G401 (cell line): ENCODE results near the gene CNTN5. TPM values are rescaled to one million over a fixed set of nuclear protein-coding genes. Genes with fewer than 3 reads are reported as not detected.

Experiments
- DNase-seq: peaks from one replicate; pipeline ENCODE4 v3.0.0-alpha.2; 2015; ENCODE audit warnings: low spot score
- in situ Hi-C: cut with HindIII; loops from 2 replicates; pipeline ENCODE4 v1.10.0; 2016; ENCODE audit warnings: low sequenced_read_pairs, mixed read lengths
- total RNA-seq: library from RNA; depleted of rRNA; stranded (reverse); fragments of >200 nt; shearing (Covaris generic); gene quantifications from 2 replicates; pipeline ENCODE4 v1.2.3, GENCODE V29; 2014

The CNTN5 gene
- total RNA-seq, 1 experiment from 2014 or later: not detected

DNA sequence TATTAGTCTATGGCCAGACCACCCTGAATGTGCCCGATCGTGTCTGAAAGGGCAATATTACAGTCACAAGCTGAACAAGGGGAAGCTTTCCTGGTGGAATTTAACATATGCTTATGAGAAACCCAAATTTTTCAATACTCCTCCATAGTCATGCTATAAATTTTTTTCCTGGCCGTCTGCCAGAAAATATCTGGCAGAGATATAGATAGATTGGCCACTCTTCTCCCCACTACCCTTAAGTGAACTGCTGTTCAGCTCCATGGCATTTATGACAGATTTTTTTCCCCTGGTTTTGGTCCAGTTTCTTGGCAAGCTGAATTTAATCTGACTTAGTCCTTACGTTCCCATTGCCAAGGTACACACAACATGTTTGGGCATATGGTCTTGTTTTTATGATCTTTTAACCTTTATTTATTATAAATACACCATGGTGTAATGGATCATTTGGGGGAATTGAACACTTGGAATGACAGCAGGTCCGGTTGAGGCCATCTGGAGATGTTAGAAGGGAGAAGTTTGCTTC is 328.5 kb downstream of the CNTN5 start:
- no peak for DNase-seq
- in situ Hi-C loops: no loop called here

DNA sequence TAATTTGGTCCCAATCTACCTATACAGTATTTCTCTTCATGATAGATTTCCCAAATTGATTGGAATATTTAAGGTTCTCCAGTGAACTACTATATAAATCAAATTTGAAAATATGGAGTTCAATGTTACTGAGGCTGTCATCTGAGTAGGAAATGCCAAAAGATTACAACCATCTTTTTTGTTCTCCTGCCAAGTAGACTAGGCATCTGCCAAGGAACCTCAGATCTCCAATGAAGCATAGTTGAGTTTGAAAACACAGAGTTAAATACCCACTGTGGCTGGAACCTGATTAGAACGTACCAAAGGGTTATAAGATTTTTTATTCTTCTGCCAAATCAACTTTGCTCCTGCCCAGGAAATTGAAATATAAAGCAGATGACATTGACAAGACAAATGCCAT is 330.9 kb downstream of the CNTN5 start:
- in situ Hi-C loops: no loop called here

DNA sequence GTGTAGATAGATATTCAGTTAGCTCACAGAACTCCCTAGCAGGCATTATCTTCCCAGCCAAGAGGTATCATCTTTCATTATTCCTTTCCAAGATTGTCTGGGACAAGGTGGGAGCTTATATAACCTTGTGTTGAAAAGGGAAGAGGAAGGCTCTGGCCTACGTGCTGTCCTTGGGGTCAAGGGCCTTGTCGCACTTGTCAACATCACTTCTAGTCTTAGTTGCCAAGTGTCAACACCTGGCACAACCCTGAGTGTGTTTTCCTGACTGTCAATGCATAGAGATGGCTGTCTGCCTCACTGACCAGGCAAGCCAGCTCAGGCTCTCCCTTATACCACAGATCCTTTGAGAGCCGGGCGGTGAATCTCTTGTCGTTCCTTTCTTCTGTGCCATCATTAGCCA is 331.9 kb downstream of the CNTN5 start:
- in situ Hi-C loops: no loop called here
- DNase-seq: no peak

More for the DNA sequence above, 330.9 kb downstream of the CNTN5 start:
- peak; percentile 28 for DNase-seq

DNA sequence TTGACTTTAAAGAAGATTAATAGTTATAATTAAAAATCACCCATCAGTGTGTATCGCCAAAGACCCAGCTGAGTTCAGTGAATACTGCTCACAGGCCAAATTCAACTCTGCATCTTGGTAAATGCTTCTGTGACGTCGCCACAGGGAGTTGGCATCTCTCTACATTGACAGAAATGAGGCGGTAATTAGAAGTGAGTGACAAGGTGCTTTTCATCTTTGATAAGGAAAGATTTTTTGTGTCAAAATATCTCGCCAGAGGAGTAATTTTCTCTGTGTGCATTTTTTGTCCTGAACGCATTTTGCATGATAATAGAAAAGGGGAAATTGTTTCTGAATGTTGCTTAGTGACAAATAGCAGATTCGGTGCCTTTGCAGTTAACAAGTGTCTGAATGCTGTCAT is 345.8 kb downstream of the CNTN5 start:
- DNase-seq: no peak
- in situ Hi-C loops: no loop called here

DNA sequence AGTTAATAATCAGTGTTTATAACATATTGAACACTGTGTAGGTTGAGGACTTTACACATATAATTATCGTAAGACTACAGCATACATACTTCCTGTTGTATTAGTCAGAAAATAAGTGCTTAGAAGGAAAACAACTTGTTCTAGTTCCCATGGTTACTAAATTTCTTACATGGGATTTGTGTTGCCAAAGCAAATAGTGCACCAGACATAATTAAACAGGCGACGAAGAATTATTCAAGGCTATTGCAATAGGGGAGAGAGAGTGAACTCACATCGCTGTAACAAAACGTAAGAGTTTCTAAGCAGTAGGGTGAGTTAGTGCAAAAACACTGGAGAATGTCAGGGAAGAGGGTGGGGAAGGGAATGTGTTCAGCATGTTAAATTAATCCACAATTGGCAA is 347.8 kb downstream of the CNTN5 start:
- in situ Hi-C loops: no loop called here
- DNase-seq: no peak

DNA sequence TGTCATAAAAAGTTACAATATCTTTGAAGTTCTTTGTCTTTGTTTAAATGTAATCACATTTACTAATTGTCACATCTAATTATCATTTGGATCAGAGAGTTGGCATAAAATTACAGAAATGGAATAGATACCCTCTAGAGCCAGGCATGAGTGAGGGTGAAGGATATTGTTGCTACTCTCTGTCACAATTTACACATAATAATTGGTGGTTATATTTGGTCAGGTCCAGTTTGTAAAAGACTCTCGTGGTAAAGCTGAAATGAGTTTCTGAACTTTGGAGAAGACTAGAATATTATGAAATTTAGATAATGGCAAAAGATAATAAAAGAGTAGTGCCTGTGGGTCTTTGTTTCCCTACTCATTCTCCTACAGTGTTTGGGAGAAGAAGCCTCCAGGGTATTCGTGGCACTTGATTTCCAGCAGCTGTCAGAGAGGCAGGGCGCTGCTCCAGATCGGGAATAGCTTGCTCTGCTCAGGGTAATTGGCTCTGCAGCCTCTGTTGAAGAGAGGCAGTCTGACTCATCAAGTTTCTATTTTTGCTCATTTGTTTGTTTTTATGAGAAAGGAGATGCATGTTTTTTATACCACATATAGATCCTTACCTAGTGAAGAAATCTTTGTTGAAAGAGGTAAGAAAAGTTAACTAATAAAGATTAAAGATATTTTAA is 349.9 kb downstream of the CNTN5 start:
- peak; percentile 7 for DNase-seq
- in situ Hi-C loops: no loop called here

DNA sequence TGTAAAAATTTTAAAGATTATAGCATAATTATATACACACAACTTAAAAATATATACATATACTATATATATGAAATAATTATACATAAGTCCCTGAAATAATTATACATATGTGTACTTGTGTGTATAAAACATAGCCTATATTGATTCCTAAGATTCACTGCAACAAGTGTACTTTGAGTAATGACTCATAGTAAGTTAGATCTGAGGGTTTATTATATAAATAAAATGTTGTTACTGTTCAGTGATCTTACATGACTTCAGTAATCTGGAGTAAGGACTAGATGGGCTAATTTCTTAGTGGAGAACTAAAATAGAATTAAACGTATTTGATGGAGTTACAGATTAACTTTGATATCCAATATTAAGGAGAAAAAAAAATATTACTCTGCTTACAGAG is 350.5 kb downstream of the CNTN5 start:
- in situ Hi-C loops: no loop called here
- no peak for DNase-seq

DNA sequence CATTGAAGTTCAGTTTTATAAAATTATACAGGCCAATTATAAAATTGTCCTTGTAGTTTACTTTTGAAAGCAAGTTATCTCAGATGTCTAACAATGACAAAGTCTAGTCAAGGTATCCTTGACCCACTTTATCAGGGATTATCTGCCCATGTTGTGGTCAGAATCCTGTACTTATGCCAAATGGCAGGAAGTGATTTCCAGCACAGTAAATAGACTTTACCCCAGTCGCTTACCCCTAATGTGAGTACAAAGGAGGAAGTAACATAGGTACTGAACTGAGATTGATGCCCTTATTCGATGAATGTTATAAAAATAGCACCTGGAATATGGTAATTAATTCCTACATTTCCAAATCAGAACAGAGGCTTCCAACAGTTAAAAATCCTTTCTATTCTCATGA is 355.7 kb downstream of the CNTN5 start:
- in situ Hi-C loops: no loop called here
- no peak for DNase-seq

DNA sequence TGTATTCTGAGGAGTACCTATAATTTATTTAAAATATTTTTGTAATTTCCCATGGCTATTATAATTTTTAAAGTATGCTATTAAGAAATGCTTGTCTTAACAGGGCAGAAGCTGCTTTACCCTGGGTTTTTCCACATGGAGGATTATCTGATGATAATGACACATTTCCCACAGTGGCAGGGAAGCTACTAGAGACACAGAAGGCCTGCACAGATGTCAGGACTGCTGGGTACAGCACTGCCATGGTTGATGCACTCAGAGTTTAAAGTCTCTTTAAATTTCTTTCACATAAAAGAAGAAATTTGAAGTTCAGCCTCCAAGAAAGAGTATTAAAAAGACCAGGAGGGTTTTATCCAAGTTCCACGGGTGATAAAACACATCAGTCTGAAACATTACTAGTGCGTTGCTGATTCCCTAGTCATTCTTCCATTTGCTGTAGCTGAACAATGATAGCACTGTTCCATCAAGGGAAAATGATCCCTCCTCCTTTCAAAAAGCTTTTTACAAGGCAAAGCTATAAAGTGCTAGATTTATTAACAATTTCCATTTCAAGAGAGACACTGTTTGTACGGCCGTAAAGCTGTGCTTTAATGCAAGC is 363.0 kb downstream of the CNTN5 start:
- peak; percentile 4 for DNase-seq
- in situ Hi-C loops: no loop called here

DNA sequence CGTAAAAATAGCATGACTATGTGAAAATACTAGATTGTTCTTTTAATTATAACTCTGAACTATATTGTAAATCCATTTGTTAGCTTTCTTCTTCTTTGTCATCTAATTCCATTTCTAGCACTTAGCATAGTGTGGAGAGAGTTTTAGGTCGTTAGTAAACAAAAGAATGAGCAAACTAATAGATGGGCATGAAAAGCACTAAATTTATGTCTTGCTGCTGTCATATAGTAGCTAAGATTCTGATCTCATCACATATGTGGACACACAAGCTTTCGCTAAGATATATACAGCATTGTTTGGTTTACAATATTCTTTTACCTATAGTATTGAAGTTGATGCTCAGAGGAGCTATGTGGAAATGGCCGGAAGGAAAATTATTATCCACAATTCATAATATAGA is 370.5 kb downstream of the CNTN5 start:
- in situ Hi-C loops: no loop called here
- no peak for DNase-seq

DNA sequence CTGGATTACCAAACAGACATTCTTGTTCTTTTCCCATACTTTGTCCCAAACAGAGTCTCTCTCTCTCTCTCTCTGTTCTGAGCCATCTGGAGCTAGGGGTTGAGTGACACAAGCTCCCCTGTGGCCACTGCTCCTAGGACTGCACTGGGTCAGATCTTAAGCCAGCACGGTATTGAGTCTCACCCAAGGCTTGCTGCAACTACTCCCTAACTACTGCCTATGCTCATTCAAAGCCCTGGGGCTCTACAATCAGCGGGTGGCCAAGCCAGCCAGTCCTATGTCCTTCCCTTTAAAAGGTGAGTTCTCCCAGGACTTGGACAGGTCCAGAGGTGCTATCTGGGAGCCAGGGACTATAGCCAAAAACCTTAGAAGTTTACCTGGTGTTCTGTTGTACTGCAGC is 385.6 kb downstream of the CNTN5 start:
- in situ Hi-C loops: no loop called here
- DNase-seq: no peak

DNA sequence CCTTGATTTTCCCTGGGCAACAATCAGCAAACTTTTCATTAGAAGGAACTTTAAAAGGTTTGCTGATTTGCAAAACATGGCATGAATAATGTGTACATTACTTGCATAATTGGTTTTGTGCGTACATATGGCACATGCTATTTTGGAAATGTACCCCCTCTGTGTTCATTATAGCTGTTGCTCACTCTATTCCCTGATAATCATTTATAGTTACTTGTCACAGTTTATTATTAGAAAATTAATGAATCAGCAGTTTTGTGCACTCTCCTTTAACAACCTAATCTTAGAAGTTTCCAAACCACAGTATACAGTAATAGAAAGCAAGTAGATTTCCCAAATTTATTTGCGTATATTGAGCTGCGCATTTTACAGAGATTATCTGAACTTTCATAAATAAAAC is 389.9 kb downstream of the CNTN5 start:
- in situ Hi-C loops: no loop called here
- DNase-seq: no peak

DNA sequence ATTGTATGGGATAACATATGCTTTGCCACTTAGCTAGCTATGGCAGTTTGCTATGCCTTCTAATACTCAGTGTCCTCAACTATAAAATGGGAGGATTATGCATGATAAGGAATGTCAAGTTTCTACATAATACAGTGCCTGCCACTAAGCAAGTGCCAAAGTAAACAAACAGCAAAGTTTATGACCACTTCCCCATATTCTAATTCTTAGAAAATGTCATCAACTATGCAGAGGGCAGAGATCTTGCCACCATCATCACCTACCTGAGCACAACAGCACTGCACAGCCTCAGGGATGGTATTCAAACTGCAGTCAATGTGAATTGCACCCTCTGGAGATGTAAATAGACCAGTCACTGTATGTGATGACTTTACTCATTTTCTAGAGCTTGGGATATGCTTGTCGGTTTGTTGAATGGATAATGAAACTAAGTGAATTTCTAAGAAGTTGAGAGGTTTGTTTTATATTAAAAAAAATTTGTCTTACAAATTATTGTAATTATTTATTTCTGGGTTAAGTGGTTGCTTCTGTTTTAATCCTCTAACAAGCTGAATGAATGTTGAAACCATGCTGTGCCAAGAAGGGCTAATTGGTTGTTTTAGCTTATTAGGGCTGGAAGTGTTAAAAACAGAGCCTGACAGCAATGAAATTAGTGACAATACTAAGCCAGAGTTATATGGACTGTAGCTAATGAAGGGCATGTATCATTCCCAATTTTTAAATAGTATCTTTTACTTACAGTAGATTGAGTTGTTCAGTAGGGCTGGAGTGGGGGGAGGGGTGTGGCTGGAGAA is 398.4 kb downstream of the CNTN5 start:
- no peak for DNase-seq
- in situ Hi-C loops: no loop called here

DNA sequence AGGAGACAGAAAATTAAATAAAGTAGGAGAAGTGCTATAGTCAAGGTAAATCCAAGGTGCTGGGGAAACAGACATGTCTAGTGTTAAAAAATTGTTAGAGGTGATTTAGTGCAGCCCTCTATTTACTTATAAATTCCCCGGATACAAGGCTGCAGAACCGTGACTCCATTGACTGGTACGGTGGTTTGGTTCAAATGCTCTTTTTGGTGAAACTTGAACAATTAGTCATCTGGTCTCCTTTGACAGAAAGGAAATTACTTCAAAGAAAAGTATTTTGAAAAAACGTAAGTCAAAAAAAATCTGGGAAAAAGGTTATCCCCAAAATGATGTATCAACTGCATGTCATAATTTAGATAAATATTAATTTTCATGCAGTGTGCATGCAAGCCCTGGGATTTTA is 399.2 kb downstream of the CNTN5 start:
- DNase-seq: no peak
- in situ Hi-C loops: no loop called here

DNA sequence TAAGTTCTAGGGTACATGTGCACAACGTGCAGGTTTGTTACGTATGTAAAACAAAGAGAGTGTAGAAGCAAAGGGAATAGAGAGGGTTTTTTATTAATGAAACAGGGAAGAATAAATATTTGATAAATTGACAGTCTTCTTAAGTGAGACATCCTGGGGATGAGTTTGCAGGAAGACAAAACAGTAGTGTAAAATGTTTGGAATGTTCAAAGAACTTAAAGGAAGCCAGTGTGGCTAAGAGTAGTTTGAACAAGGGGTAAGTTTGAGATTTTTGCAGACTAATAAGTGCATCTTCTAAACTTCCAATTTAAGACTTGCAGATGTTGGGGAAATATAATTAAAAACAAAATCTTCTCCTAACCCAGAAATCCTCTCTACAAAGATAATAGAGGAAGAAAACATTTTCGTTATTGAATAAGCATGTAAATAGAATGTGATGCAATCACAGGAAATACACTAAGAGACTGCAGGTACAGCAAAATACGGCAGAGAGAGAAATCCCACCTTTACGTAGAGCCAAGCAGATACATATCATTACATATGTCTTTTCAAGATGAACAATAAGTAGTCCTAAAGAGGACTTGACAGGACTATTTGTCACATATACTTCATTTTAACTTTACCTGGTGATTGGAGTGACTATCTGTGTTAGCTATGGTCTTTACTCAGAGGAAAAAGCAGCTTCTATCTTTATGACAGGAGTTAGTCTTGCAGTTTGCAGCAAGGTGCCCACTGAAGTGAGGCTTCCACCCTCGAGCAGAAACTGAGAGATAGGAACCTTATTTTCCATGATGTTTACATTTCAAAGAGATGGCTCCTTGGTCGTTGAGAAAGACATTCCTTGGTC is 402.1 kb downstream of the CNTN5 start:
- in situ Hi-C loops: no loop called here
- no peak for DNase-seq

DNA sequence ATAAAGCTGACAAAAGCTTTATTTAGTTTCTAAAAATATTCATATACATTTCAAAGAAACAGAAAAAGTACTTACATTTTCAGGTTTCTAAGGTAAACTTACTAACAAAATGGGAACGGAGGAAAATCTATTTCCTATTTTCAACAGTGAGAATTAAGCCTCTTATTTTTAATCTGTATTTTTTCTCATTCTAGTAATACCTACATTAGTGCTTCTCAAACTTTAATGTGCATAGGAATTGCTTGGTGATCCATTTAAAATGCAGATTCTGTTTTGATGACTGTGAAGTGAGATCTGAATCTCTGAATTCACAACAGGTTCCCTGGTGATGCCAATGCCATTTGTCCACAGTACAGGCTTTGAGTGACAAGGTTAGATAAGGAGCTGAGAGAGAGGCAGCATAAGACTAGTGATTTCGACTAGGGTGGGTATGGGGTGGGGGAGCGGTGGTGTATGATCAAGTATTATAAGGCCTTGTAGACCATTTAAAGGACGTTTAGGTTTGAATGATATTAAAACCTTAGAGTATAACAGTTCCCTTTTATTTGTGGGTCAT is 402.8 kb downstream of the CNTN5 start:
- no peak for DNase-seq
- in situ Hi-C loops: no loop called here

DNA sequence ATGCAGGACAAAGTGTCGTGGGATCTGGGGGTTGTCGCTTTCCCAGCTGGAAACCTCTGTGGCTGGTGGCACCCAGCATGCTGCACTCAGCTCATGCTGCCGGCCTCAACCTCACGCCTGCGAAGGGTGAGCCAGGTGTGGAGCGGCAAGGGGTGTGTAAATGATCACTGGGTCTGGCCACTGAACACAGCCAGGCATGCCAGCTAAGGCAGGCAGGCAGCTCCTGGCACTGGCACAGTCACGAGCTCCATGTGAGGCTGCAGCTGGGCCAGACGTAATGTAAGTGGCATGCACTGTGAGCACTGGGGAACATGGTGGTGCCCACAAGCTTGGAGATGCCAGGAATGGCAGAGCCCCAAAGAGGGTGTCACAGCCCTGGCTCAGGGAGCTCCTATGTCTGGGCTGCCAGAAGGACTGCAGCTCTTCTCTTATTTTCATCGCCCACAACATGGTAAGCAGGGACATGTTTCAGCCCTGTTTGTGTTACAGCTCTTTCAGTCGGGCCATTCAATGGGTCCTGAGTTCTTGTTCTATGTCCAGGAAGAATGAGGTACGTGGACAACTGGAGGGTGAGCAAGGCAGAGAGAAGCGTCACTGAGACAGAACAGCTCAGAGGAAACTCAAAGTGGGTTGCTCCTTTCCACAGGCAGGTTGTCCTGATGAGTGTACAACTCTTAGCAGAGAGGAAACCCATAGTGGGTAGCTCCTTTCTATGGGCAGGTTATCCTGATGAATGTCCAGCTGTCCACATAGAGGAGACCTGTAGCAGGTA is 403.8 kb downstream of the CNTN5 start:
- DNase-seq: no peak
- in situ Hi-C loops: no loop called here

DNA sequence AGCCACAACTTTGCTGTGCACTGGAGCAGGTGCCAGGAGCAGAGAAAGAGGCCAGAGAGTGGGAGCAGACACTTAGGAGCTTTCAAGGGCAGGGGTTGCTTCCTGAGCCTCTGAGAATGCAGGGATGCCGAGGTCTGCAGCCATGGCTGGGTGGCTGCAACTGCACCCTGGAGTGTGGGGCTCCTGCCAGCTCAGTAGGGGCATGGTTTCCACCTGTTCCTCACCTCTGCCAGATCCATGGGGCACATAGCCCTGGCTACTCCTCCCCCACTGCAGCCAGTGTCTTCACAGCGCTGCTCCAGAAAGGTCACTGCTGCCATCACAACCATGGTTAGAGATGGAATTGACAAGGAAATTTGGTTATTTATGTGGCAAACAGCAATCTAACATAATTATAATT is 404.8 kb downstream of the CNTN5 start:
- in situ Hi-C loops: no loop called here

More for the DNA sequence above, 404.8 kb downstream of the CNTN5 start:
- DNase-seq: no peak
